B cell (primary cell): ENCODE measurements around the gene TADA1.

ENCODE experiments used
- CTCF ChIP-seq: fragments of 200-600 bp; IDR thresholded peaks from one replicate; pipeline ENCODE4 v1.8.0; 2022; ENCODE audit warnings: antibody characterized with exemption, mild to moderate bottlenecking
- EZH2 ChIP-seq: IDR thresholded peaks from 2 replicates; pipeline ENCODE4 v1.6.1; 2012; ENCODE audit warnings: borderline replicate concordance, low read depth, mild to moderate bottlenecking, moderate library complexity, low read length; ENCODE audit not compliant: insufficient read depth, poor library complexity, severe bottlenecking

GRCh38 chr1:166888373-166889111, 12.5 kb upstream of the TADA1 start:
- TF ChIP-seq CTCF, result no peak
- TF ChIP-seq EZH2, result no peak
